ENCODE results near the gene CHIC2. TPM values are rescaled to one million over a fixed set of nuclear protein-coding genes. Genes with fewer than 3 reads are reported as not detected.

The CHIC2 gene
- total and polyA plus RNA-seq, 4 donors, result 18.4 to 31.9 (median 27.7) TPM

GRCh38 chr4:54096295-54096962 is 32.0 kb upstream of the CHIC2 start:
- Histone ChIP-seq H3K4me1 (ENCODE audit: control insufficient read depth in 1 of 2, insufficient read depth in 2 of 2, low read length in 2 of 2) (no peaks in the 10 kb centered on the region), H3K9me3 (ENCODE audit: control insufficient read depth, low read length) (no peaks in the 10 kb centered on the region), H3K36me3 (ENCODE audit: control insufficient read depth in 1 of 2, insufficient read depth in 2 of 2, low read length in 1 of 2) (no peaks in the 10 kb centered on the region), H3K4me3 (ENCODE audit: low read length in 2 of 2) (no peak overlapping the region), H3K27ac (ENCODE audit: low read depth in 1 of 2, low read length in 2 of 2) (no peak overlapping the region), H3K27me3 (ENCODE audit: control insufficient read depth in 1 of 2, insufficient read depth in 2 of 2, low read length in 1 of 2) (no peaks in the 10 kb centered on the region)
- DNase-seq (no peak), ATAC-seq (ENCODE audit: low FRiP score) (no peak)
- intact Hi-C loops (cut with DNase I), result no loop called here
- WGBS, 2 donors, result 85% methylated on average over 13 of the region's 13 CpGs

GRCh38 chr4:54095110-54095825 is 30.9 kb upstream of the CHIC2 start:
- no peak overlapping the region for H3K4me3 ChIP-seq (ENCODE audit: low read length in 2 of 2)
- DNase-seq (no peak), ATAC-seq (ENCODE audit: low FRiP score) (no peak)
- WGBS, 2 donors, result 86 to 88% methylated on average over 19 of the region's 19 CpGs
- no peaks in the 10 kb centered on the region for H3K9me3 ChIP-seq (ENCODE audit: control insufficient read depth, low read length)
- no peaks in the 10 kb centered on the region for H3K36me3 ChIP-seq (ENCODE audit: control insufficient read depth in 1 of 2, insufficient read depth in 2 of 2, low read length in 1 of 2)
- H3K4me1 ChIP-seq (ENCODE audit: control insufficient read depth in 1 of 2, insufficient read depth in 2 of 2, low read length in 2 of 2), result no peaks in the 10 kb centered on the region
- H3K27me3 ChIP-seq (ENCODE audit: control insufficient read depth in 1 of 2, insufficient read depth in 2 of 2, low read length in 1 of 2), result no peaks in the 10 kb centered on the region
- H3K27ac ChIP-seq (ENCODE audit: low read depth in 1 of 2, low read length in 2 of 2), result no peak overlapping the region
- intact Hi-C loops (cut with DNase I), result no loop called here

GRCh38 chr4:54094451-54094850 is 30.0 kb upstream of the CHIC2 start:
- WGBS, 2 donors, result 92 to 93% methylated on average over 6 of the region's 6 CpGs
- Histone ChIP-seq H3K4me3 (ENCODE audit: low read length in 2 of 2) (no peak overlapping the region), H3K36me3 (ENCODE audit: control insufficient read depth in 1 of 2, insufficient read depth in 2 of 2, low read length in 1 of 2) (no peaks in the 10 kb centered on the region), H3K4me1 (ENCODE audit: control insufficient read depth in 1 of 2, insufficient read depth in 2 of 2, low read length in 2 of 2) (no peaks in the 10 kb centered on the region), H3K27me3 (ENCODE audit: control insufficient read depth in 1 of 2, insufficient read depth in 2 of 2, low read length in 1 of 2) (no peaks in the 10 kb centered on the region), H3K9me3 (ENCODE audit: control insufficient read depth, low read length) (no peaks in the 10 kb centered on the region), H3K27ac (ENCODE audit: low read depth in 1 of 2, low read length in 2 of 2) (no peak overlapping the region)
- ATAC-seq (ENCODE audit: low FRiP score), result no peak
- intact Hi-C loops (cut with DNase I), result loop anchor here in 1 of 2 donors (5.0 kb wide), 1 partner anchor 162 kb away; no protein-coding TSS in a partner anchor
- no peak for DNase-seq

GRCh38 chr4:54093324-54094240 is 29.2 kb upstream of the CHIC2 start:
- no peak for ATAC-seq (ENCODE audit: low FRiP score)
- H3K4me3 ChIP-seq (ENCODE audit: low read length in 2 of 2), result no peak overlapping the region
- H3K27ac ChIP-seq (ENCODE audit: low read depth in 1 of 2, low read length in 2 of 2), result no peak overlapping the region
- H3K4me1 ChIP-seq (ENCODE audit: control insufficient read depth in 1 of 2, insufficient read depth in 2 of 2, low read length in 2 of 2), result no peaks in the 10 kb centered on the region
- H3K9me3 ChIP-seq (ENCODE audit: control insufficient read depth, low read length), result no peaks in the 10 kb centered on the region
- no peaks in the 10 kb centered on the region for H3K27me3 ChIP-seq (ENCODE audit: control insufficient read depth in 1 of 2, insufficient read depth in 2 of 2, low read length in 1 of 2)
- intact Hi-C loops (cut with DNase I), result loop anchor here in 1 of 2 donors (5.0 kb wide), 1 partner anchor 161 kb away; no protein-coding TSS in a partner anchor
- no peak for DNase-seq
- no peaks in the 10 kb centered on the region for H3K36me3 ChIP-seq (ENCODE audit: control insufficient read depth in 1 of 2, insufficient read depth in 2 of 2, low read length in 1 of 2)
- 80 to 84% methylated on average over 37 of the region's 37 CpGs for WGBS, 2 donors

- DNase-seq (no peak), ATAC-seq (ENCODE audit: low FRiP score) (no peak)
- Histone ChIP-seq H3K36me3 (ENCODE audit: control insufficient read depth in 1 of 2, insufficient read depth in 2 of 2, low read length in 1 of 2) (no peaks in the 10 kb centered on the region), H3K27ac (ENCODE audit: low read depth in 1 of 2, low read length in 2 of 2) (no peak overlapping the region), H3K27me3 (ENCODE audit: control insufficient read depth in 1 of 2, insufficient read depth in 2 of 2, low read length in 1 of 2) (no peaks in the 10 kb centered on the region), H3K4me3 (ENCODE audit: low read length in 2 of 2) (peak overlapping the region in 1 of 2 donors; percentile 56), H3K4me1 (ENCODE audit: control insufficient read depth in 1 of 2, insufficient read depth in 2 of 2, low read length in 2 of 2) (no peaks in the 10 kb centered on the region), H3K9me3 (ENCODE audit: control insufficient read depth, low read length) (no peaks in the 10 kb centered on the region)
- intact Hi-C loops (cut with DNase I), result loop anchor here in 1 of 2 donors (5.0 kb wide), 1 partner anchor 160 kb away; no protein-coding TSS in a partner anchor
- 52 to 55% methylated on average over 13 of the region's 13 CpGs for WGBS, 2 donors
These were observed 28.3 kb upstream of the CHIC2 start for GRCh38 chr4:54092405-54093323.

GRCh38 chr4:54091637-54092404 is 27.4 kb upstream of the CHIC2 start:
- peak; percentile 94 for ATAC-seq (ENCODE audit: low FRiP score)
- H3K4me3 ChIP-seq (ENCODE audit: low read length in 2 of 2), result peak overlapping the region; percentile 22 to 56
- H3K4me1 ChIP-seq (ENCODE audit: control insufficient read depth in 1 of 2, insufficient read depth in 2 of 2, low read length in 2 of 2), result no peaks in the 10 kb centered on the region
- DNase-seq, result peak; percentile 89 to 94
- no peaks in the 10 kb centered on the region for H3K9me3 ChIP-seq (ENCODE audit: control insufficient read depth, low read length)
- no peaks in the 10 kb centered on the region for H3K36me3 ChIP-seq (ENCODE audit: control insufficient read depth in 1 of 2, insufficient read depth in 2 of 2, low read length in 1 of 2)
- no peak overlapping the region for H3K27ac ChIP-seq (ENCODE audit: low read depth in 1 of 2, low read length in 2 of 2)
- WGBS, 2 donors, result 1% methylated on average over 48 of the region's 48 CpGs
- no peaks in the 10 kb centered on the region for H3K27me3 ChIP-seq (ENCODE audit: control insufficient read depth in 1 of 2, insufficient read depth in 2 of 2, low read length in 1 of 2)
- intact Hi-C loops (cut with DNase I), result loop anchor here in 1 of 2 donors (5.0 kb wide), 1 partner anchor 160 kb away; no protein-coding TSS in a partner anchor

- Histone ChIP-seq H3K27me3 (ENCODE audit: control insufficient read depth in 1 of 2, insufficient read depth in 2 of 2, low read length in 1 of 2) (no peaks in the 10 kb centered on the region), H3K4me3 (ENCODE audit: low read length in 2 of 2) (peak overlapping the region; percentile 22 to 56), H3K4me1 (ENCODE audit: control insufficient read depth in 1 of 2, insufficient read depth in 2 of 2, low read length in 2 of 2) (no peaks in the 10 kb centered on the region), H3K36me3 (ENCODE audit: control insufficient read depth in 1 of 2, insufficient read depth in 2 of 2, low read length in 1 of 2) (no peaks in the 10 kb centered on the region), H3K9me3 (ENCODE audit: control insufficient read depth, low read length) (no peaks in the 10 kb centered on the region), H3K27ac (ENCODE audit: low read depth in 1 of 2, low read length in 2 of 2) (peak overlapping the region in 1 of 2 donors; percentile 5)
- intact Hi-C loops (cut with DNase I), result loop anchor here in 1 of 2 donors (5.0 kb wide), 1 partner anchor 159 kb away; no protein-coding TSS in a partner anchor
- peak; percentile 62 to 83 for DNase-seq
- WGBS, 2 donors, result 8 to 9% methylated on average over 20 to 27 of the region's 27 CpGs
- peak; percentile 87 for ATAC-seq (ENCODE audit: low FRiP score)
These were observed 26.6 kb upstream of the CHIC2 start for GRCh38 chr4:54090804-54091623.
